Activated gamma-delta T cell treated with anti-CD3 and anti-CD28 coated beads, Interleukin-2, amount 50 U/mL, for 16 hours (primary cell): ENCODE measurements around the gene ZNF695.
"Not testable (repeated sequence)": the region's sequence is repeated elsewhere in the genome, so short reads cannot be mapped to it uniquely, and the experiment has no call there.

ENCODE experiments used
- DNase-seq: peaks from one replicate; pipeline ENCODE4 v3.0.0-alpha.2; 2020; ENCODE audit warnings: low read depth

Gene ZNF695

GRCh38 chr1:247007511-247008405 is at the start of gene ZNF695:
ZNF695 (minus strand) TSS chr1:247008057; CDS start chr1:247007908, 149 bp downstream.
- peak; percentile 20 for DNase-seq

DNA sequence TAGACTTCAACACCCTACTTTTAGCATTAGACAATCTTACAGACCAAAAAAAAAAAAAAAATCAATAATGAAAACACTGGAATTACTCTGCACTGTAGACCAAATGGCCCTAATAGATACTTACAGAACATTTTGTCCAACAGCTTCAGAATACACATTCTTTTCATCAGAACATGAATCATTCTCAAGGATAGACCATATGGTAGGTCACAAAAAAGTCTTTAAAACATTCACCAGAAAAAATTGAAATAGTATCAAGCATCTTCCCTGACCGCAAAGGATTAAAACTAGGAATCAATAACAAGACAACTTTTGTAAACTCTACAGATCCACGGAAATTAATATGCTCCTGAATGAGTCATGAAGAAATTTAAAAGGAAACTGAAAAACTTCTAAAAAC is 48.2 kb upstream of the ZNF695 start:
- DNase-seq = no peak

DNA sequence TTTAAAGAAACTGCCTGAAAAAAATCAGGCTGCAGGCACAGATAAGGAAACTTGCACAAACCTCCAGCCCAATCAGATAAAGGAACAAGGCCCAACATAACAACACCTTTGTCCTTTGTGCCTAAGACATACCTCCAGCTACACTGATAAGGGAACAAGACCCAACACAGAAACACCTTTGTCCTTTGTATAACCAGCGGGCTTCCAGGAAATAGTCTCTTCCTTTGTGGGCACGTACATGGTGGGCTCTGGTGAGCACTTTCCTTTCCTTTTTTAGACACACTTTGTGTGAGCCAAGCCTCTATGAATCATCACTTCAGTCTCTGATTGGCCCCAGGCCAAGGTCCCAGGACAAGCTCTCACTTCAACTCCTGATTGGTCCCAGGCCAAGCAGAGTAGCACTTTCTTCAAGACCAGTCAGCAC is 47.1 kb upstream of the ZNF695 start:
- DNase-seq = no peak

GRCh38 chr1:247047702-247048101 is 39.8 kb upstream of the ZNF695 start:
- no peak for DNase-seq

GRCh38 chr1:247047260-247047659 is 39.4 kb upstream of the ZNF695 start:
- DNase-seq = no peak

GRCh38 chr1:247043406-247043805 is 35.5 kb upstream of the ZNF695 start:
- no peak for DNase-seq

GRCh38 chr1:247037511-247038320 is 29.9 kb upstream of the ZNF695 start:
- no peak for DNase-seq

DNA sequence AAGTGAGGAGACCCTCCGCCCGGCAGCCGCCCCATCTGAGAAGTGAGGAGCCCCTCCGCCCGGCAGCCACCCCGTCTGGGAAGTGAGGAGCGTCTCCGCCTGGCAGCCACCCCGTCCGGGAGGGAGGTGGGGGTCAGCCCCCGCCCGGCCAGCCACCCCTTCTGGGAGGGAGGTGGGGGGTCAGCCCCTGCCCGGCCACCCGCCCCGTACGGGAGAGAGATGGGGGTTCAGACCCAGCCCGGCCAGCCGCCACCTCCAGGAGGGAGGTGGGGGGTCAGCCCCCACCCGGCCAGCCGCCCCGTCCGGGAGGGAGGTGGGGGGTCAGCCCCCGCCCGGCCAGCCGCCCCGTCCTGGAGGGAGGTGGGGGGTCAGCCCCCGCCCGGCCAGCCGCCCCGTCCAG is 24.4 kb upstream of the ZNF695 start:
- DNase-seq = not testable (repeated sequence)

GRCh38 chr1:247024658-247025057 is 16.8 kb upstream of the ZNF695 start:
- DNase-seq = not testable (repeated sequence)

GRCh38 chr1:247013391-247013790 is 5.5 kb upstream of the ZNF695 start:
- DNase-seq = no peak

GRCh38 chr1:247008406-247008799 is 546 bp upstream of the ZNF695 start:
- no peak for DNase-seq

DNA sequence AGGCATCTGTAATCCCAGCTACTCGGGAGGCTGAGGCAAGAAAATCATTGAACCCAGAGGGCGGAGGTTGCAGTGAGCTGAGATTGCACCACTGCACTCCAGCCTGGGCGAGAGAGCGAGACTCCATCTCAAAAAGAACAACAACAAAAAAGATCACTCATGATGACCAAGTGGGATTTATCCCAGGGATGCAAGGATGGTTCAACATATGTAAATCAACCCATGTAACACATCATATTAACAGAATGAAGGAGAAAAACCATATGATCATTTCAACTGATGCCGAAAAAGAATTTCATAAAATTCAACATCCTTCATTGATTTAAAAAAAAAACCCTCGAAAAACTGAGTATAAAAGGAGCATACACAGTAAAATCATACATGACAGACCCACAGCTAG is 3.8 kb downstream of the ZNF695 start:
- DNase-seq = not testable (repeated sequence)

GRCh38 chr1:246989901-246990300 is 18.0 kb downstream of the ZNF695 start:
- DNase-seq = no peak

GRCh38 chr1:246988316-246988715 is 19.5 kb downstream of the ZNF695 start:
- no peak for DNase-seq

DNA sequence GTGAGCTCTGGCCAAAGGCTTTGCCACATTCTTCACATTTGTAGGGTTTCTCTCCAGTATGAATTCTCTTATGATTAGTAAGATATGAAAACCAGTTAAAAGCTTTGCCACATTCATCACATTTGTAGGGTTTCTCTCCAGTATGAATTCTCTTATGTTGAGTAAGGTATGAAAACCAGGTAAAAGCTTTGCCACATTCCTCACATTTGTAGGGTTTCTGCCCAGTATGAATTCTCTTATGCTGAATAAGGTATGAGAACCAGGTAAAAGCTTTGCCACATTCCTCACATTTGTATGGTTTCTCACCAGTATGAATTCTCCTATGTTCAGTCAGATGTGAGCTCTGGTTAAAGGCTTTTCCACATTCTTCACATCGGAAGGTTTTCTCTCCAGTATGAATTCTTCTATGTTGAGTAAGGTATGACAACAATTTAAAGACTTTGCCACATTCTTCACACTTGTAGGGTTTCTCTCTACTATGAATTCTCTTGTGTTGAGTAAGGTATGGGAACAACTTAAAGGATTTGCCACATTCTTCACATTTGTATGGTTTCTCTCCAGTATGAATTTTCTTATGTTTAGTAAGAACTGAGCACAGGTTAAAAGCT is 20.7 kb downstream of the ZNF695 start:
- DNase-seq = no peak

- no peak for DNase-seq
These were observed 29.1 kb downstream of the ZNF695 start for GRCh38 chr1:246978785-246979184.

GRCh38 chr1:246978281-246978680 is 29.6 kb downstream of the ZNF695 start:
- DNase-seq = no peak

- no peak for DNase-seq
These were observed 35.9 kb downstream of the ZNF695 start for GRCh38 chr1:246971969-246972368.

DNA sequence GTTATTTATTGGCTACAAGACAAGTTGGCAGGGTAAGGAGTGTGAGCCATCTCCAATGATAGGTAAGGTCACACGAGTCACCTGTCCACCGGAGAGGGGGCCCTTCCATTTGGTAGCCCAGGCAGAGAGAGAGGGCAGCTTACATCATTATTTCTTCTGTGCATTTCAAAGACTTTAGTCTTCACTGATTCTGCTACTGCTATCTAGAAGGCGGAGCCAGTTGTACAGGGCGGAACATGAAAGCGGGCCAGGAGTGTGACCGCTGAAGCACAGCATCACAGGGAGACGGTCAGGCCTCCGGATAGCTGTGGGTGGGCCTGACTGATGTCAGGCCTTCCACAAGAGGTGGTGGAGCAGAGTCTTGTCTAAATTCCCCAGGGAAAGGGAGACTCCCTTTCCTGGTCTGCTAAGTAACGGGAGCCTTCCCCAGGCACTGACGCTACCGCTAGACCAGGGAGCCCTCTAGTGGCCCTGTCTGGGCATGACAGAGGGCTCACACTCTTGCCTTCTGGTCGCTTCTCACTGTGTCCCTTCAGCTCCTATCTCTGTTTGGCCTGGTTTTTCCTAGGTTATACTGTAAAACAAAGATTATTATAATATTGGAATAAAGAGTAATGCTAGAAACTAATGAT is 36.7 kb downstream of the ZNF695 start:
- DNase-seq = peak; percentile 10

DNA sequence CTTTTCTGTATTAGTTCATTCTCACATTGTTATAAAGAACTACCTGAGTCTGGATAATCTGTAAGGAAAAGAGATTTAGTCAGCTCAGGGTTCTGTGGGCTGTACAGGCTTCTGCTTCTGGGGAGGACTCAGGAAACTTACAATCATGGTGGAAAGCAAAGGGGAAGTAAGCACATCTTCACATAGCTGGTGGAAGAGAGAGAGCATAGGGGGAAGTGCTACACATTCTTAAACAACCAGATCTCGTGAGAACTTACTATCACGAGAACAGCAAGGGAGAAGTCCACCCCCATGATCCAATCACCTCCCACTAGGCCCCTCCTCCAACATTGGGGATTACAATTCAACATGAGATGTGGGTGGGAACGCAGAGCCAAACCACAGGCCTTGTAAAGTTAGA is 38.2 kb downstream of the ZNF695 start:
- no peak for DNase-seq

- no peak for DNase-seq
These were observed 41.4 kb downstream of the ZNF695 start for GRCh38 chr1:246966502-246966901.
